ENCODE data around the gene USF1.

The USF1 gene

GRCh38 chr1:161081519-161081918 lies 35.7 kb upstream of the USF1 start:
- ATAC-seq (ENCODE audit: insufficient read depth, low read depth), result no peak

GRCh38 chr1:161080441-161081405 lies 34.9 kb upstream of the USF1 start:
- no peak for ATAC-seq (ENCODE audit: insufficient read depth, low read depth)
- Histone ChIP-seq H3K27ac (ENCODE audit: low read length) (no peak overlapping the region), H3K36me3 (ENCODE audit: insufficient read depth, low read length) (no peaks in the 10 kb centered on the region)

More at GRCh38 chr1:161081519-161081918, 35.7 kb upstream of the USF1 start:
- H3K9me3 ChIP-seq (ENCODE audit: insufficient read depth, low read length, severe bottlenecking), result no peaks in the 10 kb centered on the region
- no peak overlapping the region for H3K4me3 ChIP-seq (ENCODE audit: low read depth in 1 of 2, low read length in 2 of 2)
- no peak for TF ChIP-seq EZH2 (IDR thresholded peaks at IDR 0.05; ENCODE audit: borderline replicate concordance, low read depth, low read length, severe bottlenecking)
- no peak for DNase-seq
- no peaks in the 10 kb centered on the region for H3K79me2 ChIP-seq (ENCODE audit: insufficient read depth, low read length)
- no peak overlapping the region for H2AFZ ChIP-seq (ENCODE audit: low read depth, low read length)
- H3K4me1 ChIP-seq (ENCODE audit: insufficient read depth, low read length), result no peaks in the 10 kb centered on the region
- no peaks in the 10 kb centered on the region for H4K20me1 ChIP-seq (ENCODE audit: insufficient read depth, low read length)
- no peak overlapping the region for H3K9ac ChIP-seq (ENCODE audit: low read depth, low read length)
- no peak overlapping the region for H3K27ac ChIP-seq (ENCODE audit: low read length)
- H3K4me2 ChIP-seq (ENCODE audit: insufficient read depth, low read length), result no peak overlapping the region
- H3K27me3 ChIP-seq (ENCODE audit: insufficient read depth, low read length, poor library complexity), result no peaks in the 10 kb centered on the region
- H3K36me3 ChIP-seq (ENCODE audit: insufficient read depth, low read length), result no peaks in the 10 kb centered on the region

DNA sequence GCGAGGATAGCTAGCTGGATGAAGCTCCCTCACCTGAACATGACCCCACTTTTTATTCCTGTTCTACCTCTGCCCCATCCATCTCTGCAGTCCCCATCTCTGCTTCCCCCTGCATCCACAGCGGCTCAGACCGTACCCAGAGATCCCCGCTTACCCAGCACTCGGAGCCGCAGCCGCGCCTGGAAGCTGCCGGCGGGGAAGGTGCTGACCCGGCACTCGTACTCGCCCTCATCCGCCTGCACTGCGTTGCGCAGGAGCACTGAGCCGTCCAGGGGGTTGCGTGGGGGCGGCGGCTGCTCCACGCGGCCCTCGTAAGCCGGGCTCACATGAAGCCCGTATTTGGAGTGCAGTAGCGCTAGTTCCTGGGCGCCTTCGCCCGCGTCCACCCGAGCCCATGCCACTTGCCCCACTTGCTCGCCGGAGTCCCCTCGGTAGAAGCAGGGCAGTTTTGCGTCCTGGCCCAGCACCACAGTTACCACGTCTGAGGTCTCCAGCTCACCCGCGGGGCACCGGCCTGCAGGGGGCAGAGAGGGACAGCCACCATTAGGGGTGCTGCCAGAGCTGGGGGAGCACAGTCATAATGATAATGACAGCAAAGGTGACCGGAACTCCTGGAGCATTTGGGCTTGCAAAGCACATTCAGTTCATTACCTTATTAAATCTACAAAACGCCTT lies 33.8 kb upstream of the USF1 start:
- DNase-seq (no peak), ATAC-seq (ENCODE audit: insufficient read depth, low read depth) (no peak)
- Histone ChIP-seq H3K27me3 (ENCODE audit: insufficient read depth, low read length, poor library complexity) (no peaks in the 10 kb centered on the region), H3K79me2 (ENCODE audit: insufficient read depth, low read length) (no peaks in the 10 kb centered on the region), H3K4me3 (ENCODE audit: low read depth in 1 of 2, low read length in 2 of 2) (no peak overlapping the region), H3K9me3 (ENCODE audit: insufficient read depth, low read length, severe bottlenecking) (no peaks in the 10 kb centered on the region), H3K36me3 (ENCODE audit: insufficient read depth, low read length) (no peaks in the 10 kb centered on the region), H3K4me1 (ENCODE audit: insufficient read depth, low read length) (no peaks in the 10 kb centered on the region), H4K20me1 (ENCODE audit: insufficient read depth, low read length) (no peaks in the 10 kb centered on the region), H3K27ac (ENCODE audit: low read length) (no peak overlapping the region), H2AFZ (ENCODE audit: low read depth, low read length) (no peak overlapping the region), H3K9ac (ENCODE audit: low read depth, low read length) (no peak overlapping the region), H3K4me2 (ENCODE audit: insufficient read depth, low read length) (no peak overlapping the region)
- TF ChIP-seq EZH2 (IDR thresholded peaks at IDR 0.05; ENCODE audit: borderline replicate concordance, low read depth, low read length, severe bottlenecking) (no peak), CTCF (IDR thresholded peaks at IDR 0.05; ENCODE audit: borderline replicate concordance, extremely low read depth, low read length, poor library complexity, severe bottlenecking) (no peak)

More at GRCh38 chr1:161080441-161081405, 34.9 kb upstream of the USF1 start:
- Histone ChIP-seq H3K9ac (ENCODE audit: low read depth, low read length) (no peak overlapping the region), H3K27me3 (ENCODE audit: insufficient read depth, low read length, poor library complexity) (no peaks in the 10 kb centered on the region), H3K79me2 (ENCODE audit: insufficient read depth, low read length) (no peaks in the 10 kb centered on the region), H4K20me1 (ENCODE audit: insufficient read depth, low read length) (no peaks in the 10 kb centered on the region), H3K9me3 (ENCODE audit: insufficient read depth, low read length, severe bottlenecking) (no peaks in the 10 kb centered on the region), H3K4me1 (ENCODE audit: insufficient read depth, low read length) (no peaks in the 10 kb centered on the region), H2AFZ (ENCODE audit: low read depth, low read length) (no peak overlapping the region), H3K4me3 (ENCODE audit: low read depth in 1 of 2, low read length in 2 of 2) (no peak overlapping the region), H3K4me2 (ENCODE audit: insufficient read depth, low read length) (no peak overlapping the region)
- TF ChIP-seq EZH2 (IDR thresholded peaks at IDR 0.05; ENCODE audit: borderline replicate concordance, low read depth, low read length, severe bottlenecking), result no peak
- DNase-seq, result no peak

DNA sequence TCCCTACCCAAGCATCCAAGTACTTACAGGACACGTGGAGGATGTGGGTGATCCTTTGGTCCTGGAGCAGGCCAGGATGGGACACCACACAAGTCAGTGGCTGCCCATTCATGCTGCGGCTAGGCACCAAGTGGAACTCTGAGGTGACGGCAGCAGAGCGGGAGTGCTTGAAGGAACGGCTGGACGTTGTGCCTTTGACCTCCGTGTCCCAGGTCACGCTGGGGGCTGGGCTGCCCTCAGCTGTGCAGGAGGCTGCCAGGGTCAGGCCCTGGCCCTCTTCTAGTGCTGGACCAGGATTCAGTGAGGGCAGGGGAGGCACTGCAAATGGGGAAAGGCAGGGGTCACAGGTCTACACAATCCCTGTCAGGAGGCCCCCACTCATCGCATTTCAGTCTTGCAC lies 31.6 kb upstream of the USF1 start:
- no peaks in the 10 kb centered on the region for H3K79me2 ChIP-seq (ENCODE audit: insufficient read depth, low read length)
- no peaks in the 10 kb centered on the region for H3K36me3 ChIP-seq (ENCODE audit: insufficient read depth, low read length)
- no peak overlapping the region for H3K27ac ChIP-seq (ENCODE audit: low read length)
- H3K4me1 ChIP-seq (ENCODE audit: insufficient read depth, low read length), result no peaks in the 10 kb centered on the region
- H3K4me3 ChIP-seq (ENCODE audit: low read depth in 1 of 2, low read length in 2 of 2), result no peak overlapping the region
- H3K9me3 ChIP-seq (ENCODE audit: insufficient read depth, low read length, severe bottlenecking), result no peaks in the 10 kb centered on the region
- no peak overlapping the region for H2AFZ ChIP-seq (ENCODE audit: low read depth, low read length)
- ATAC-seq (ENCODE audit: insufficient read depth, low read depth), result no peak
- H3K27me3 ChIP-seq (ENCODE audit: insufficient read depth, low read length, poor library complexity), result no peaks in the 10 kb centered on the region
- no peaks in the 10 kb centered on the region for H4K20me1 ChIP-seq (ENCODE audit: insufficient read depth, low read length)
- no peak overlapping the region for H3K4me2 ChIP-seq (ENCODE audit: insufficient read depth, low read length)
- TF ChIP-seq CTCF (IDR thresholded peaks at IDR 0.05; ENCODE audit: borderline replicate concordance, extremely low read depth, low read length, poor library complexity, severe bottlenecking) (no peak), EZH2 (IDR thresholded peaks at IDR 0.05; ENCODE audit: borderline replicate concordance, low read depth, low read length, severe bottlenecking) (no peak)
- no peak overlapping the region for H3K9ac ChIP-seq (ENCODE audit: low read depth, low read length)
- DNase-seq, result no peak

All from DND-41 (cell line).